Activated T-helper 17 cell treated with anti-CD3 and anti-CD28 coated beads, Interleukin-2, amount 50 U/mL, for 72 hours (primary cell): ENCODE results near the gene TOP3B. TPM values are rescaled to one million over a fixed set of nuclear protein-coding genes. Genes with fewer than 3 reads are reported as not detected.

Experiments used
- ATAC-seq: fragments of 150-1000 bp; cut with Tn5 transposase; replicated peaks from 2 replicates; pipeline ENCODE4 v1.10.0; 2021; ENCODE audit warnings: mild to moderate bottlenecking, moderate library complexity
- H3K27ac Mint-ChIP-seq: one replicate; pipeline ENCODE4 v1.8.0; 2022; ENCODE audit warnings: mixed read lengths
- H3K27me3 Mint-ChIP-seq: one replicate; pipeline ENCODE4 v1.8.0; 2022; ENCODE audit warnings: mixed read lengths
- H3K36me3 Mint-ChIP-seq: one replicate; pipeline ENCODE4 v1.8.0; 2022; ENCODE audit warnings: low read depth, mild to moderate bottlenecking, mixed read lengths
- H3K4me1 Mint-ChIP-seq: one replicate; pipeline ENCODE4 v1.8.0; 2022; ENCODE audit warnings: mixed read lengths
- H3K4me3 Mint-ChIP-seq: one replicate; pipeline ENCODE4 v1.8.0; 2022; ENCODE audit warnings: mild to moderate bottlenecking, mixed read lengths
- H3K9me3 Mint-ChIP-seq: one replicate; pipeline ENCODE4 v1.8.0; 2022; ENCODE audit warnings: mixed read lengths
- total RNA-seq, 2 donors: library from RNA; stranded (reverse); gene quantifications; one replicate each; pipeline ENCODE4 v1.2.3, GENCODE V29; 2022

The TOP3B gene
- total RNA-seq, 2 donors from 2014 or later, result 34.6 to 42.3 TPM

GRCh38 chr22:21966643-21967516 is 15.7 kb downstream of the TOP3B start:
- no peaks in the 10 kb centered on the region for H3K9me3 Mint-ChIP-seq
- H3K36me3 Mint-ChIP-seq, result peaks cover 85% of the 10 kb centered on the region
- ATAC-seq, result no peak
- H3K27ac Mint-ChIP-seq, result no peak overlapping the region
- no peaks in the 10 kb centered on the region for H3K27me3 Mint-ChIP-seq
- peaks cover 5% of the 10 kb centered on the region for H3K4me1 Mint-ChIP-seq
- H3K4me3 Mint-ChIP-seq, result no peak overlapping the region

- ATAC-seq, result no peak
- Mint-ChIP-seq H3K4me3 (no peak overlapping the region), H3K9me3 (no peaks in the 10 kb centered on the region), H3K27me3 (no peaks in the 10 kb centered on the region), H3K36me3 (peaks cover 75% of the 10 kb centered on the region), H3K27ac (no peak overlapping the region), H3K4me1 (peaks cover 5% of the 10 kb centered on the region)
These were observed 16.8 kb downstream of the TOP3B start for GRCh38 chr22:21965762-21966288.

- H3K9me3 Mint-ChIP-seq, result no peaks in the 10 kb centered on the region
- H3K27ac Mint-ChIP-seq, result no peak overlapping the region
- no peaks in the 10 kb centered on the region for H3K4me1 Mint-ChIP-seq
- peaks cover 66% of the 10 kb centered on the region for H3K36me3 Mint-ChIP-seq
- ATAC-seq, result no peak
- H3K27me3 Mint-ChIP-seq, result no peaks in the 10 kb centered on the region
- no peak overlapping the region for H3K4me3 Mint-ChIP-seq
These were observed 17.6 kb downstream of the TOP3B start for GRCh38 chr22:21964918-21965484.

- H3K4me3 Mint-ChIP-seq, result no peak overlapping the region
- no peak overlapping the region for H3K27ac Mint-ChIP-seq
- no peaks in the 10 kb centered on the region for H3K4me1 Mint-ChIP-seq
- H3K27me3 Mint-ChIP-seq, result no peaks in the 10 kb centered on the region
- H3K9me3 Mint-ChIP-seq, result no peaks in the 10 kb centered on the region
- no peak for ATAC-seq
- H3K36me3 Mint-ChIP-seq, result peaks cover 65% of the 10 kb centered on the region
These were observed 18.4 kb downstream of the TOP3B start for GRCh38 chr22:21964234-21964633.

GRCh38 chr22:21963790-21964211 is 18.8 kb downstream of the TOP3B start:
- H3K4me1 Mint-ChIP-seq, result no peaks in the 10 kb centered on the region

GRCh38 chr22:21963286-21963685 is 19.3 kb downstream of the TOP3B start:
- no peak overlapping the region for H3K4me3 Mint-ChIP-seq
- ATAC-seq, result no peak
- H3K27me3 Mint-ChIP-seq, result no peaks in the 10 kb centered on the region
- no peak overlapping the region for H3K27ac Mint-ChIP-seq
- H3K4me1 Mint-ChIP-seq, result no peaks in the 10 kb centered on the region
- peaks cover 56% of the 10 kb centered on the region for H3K36me3 Mint-ChIP-seq
- H3K9me3 Mint-ChIP-seq, result no peaks in the 10 kb centered on the region

More at GRCh38 chr22:21963790-21964211, 18.8 kb downstream of the TOP3B start:
- peaks cover 61% of the 10 kb centered on the region for H3K36me3 Mint-ChIP-seq
- H3K9me3 Mint-ChIP-seq, result no peaks in the 10 kb centered on the region
- H3K27me3 Mint-ChIP-seq, result no peaks in the 10 kb centered on the region
- ATAC-seq, result no peak
- no peak overlapping the region for H3K4me3 Mint-ChIP-seq
- no peak overlapping the region for H3K27ac Mint-ChIP-seq

GRCh38 chr22:21962655-21962949 is 20.0 kb downstream of the TOP3B start:
- no peak overlapping the region for H3K27ac Mint-ChIP-seq
- H3K4me1 Mint-ChIP-seq, result no peaks in the 10 kb centered on the region
- peaks cover 53% of the 10 kb centered on the region for H3K36me3 Mint-ChIP-seq

GRCh38 chr22:21961886-21962654 is 20.5 kb downstream of the TOP3B start:
- H3K36me3 Mint-ChIP-seq, result peaks cover 47% of the 10 kb centered on the region
- no peak overlapping the region for H3K4me3 Mint-ChIP-seq
- no peak overlapping the region for H3K27ac Mint-ChIP-seq
- H3K27me3 Mint-ChIP-seq, result no peaks in the 10 kb centered on the region
- no peak for ATAC-seq
- no peaks in the 10 kb centered on the region for H3K9me3 Mint-ChIP-seq
- no peaks in the 10 kb centered on the region for H3K4me1 Mint-ChIP-seq

More at GRCh38 chr22:21962655-21962949, 20.0 kb downstream of the TOP3B start:
- no peak overlapping the region for H3K4me3 Mint-ChIP-seq
- no peak for ATAC-seq
- H3K27me3 Mint-ChIP-seq, result no peaks in the 10 kb centered on the region
- H3K9me3 Mint-ChIP-seq, result no peaks in the 10 kb centered on the region

- Mint-ChIP-seq H3K4me3 (no peak overlapping the region), H3K9me3 (no peaks in the 10 kb centered on the region), H3K27me3 (no peaks in the 10 kb centered on the region), H3K36me3 (peaks cover 40% of the 10 kb centered on the region), H3K4me1 (no peaks in the 10 kb centered on the region), H3K27ac (no peak overlapping the region)
- ATAC-seq, result no peak
These were observed 21.3 kb downstream of the TOP3B start for GRCh38 chr22:21961127-21961867.

- H3K4me1 Mint-ChIP-seq, result no peaks in the 10 kb centered on the region
- no peak overlapping the region for H3K4me3 Mint-ChIP-seq
- no peaks in the 10 kb centered on the region for H3K9me3 Mint-ChIP-seq
- H3K27me3 Mint-ChIP-seq, result no peaks in the 10 kb centered on the region
- peaks cover 33% of the 10 kb centered on the region for H3K36me3 Mint-ChIP-seq
- no peak overlapping the region for H3K27ac Mint-ChIP-seq
- ATAC-seq, result no peak
These were observed 22.1 kb downstream of the TOP3B start for GRCh38 chr22:21960200-21961126.

GRCh38 chr22:21959274-21960074 is 23.1 kb downstream of the TOP3B start:
- Mint-ChIP-seq H3K9me3 (no peaks in the 10 kb centered on the region), H3K4me1 (no peaks in the 10 kb centered on the region), H3K4me3 (no peak overlapping the region), H3K27ac (no peak overlapping the region), H3K27me3 (no peaks in the 10 kb centered on the region), H3K36me3 (peaks cover 23% of the 10 kb centered on the region)
- ATAC-seq, result no peak

- no peaks in the 10 kb centered on the region for H3K4me1 Mint-ChIP-seq
- no peak for ATAC-seq
- peaks cover 15% of the 10 kb centered on the region for H3K36me3 Mint-ChIP-seq
- no peaks in the 10 kb centered on the region for H3K9me3 Mint-ChIP-seq
- no peak overlapping the region for H3K4me3 Mint-ChIP-seq
- no peak overlapping the region for H3K27ac Mint-ChIP-seq
- H3K27me3 Mint-ChIP-seq, result no peaks in the 10 kb centered on the region
These were observed 24.0 kb downstream of the TOP3B start for GRCh38 chr22:21958360-21959273.
